Islet precursor cell (in vitro differentiated cells): Measurements from ENCODE around the gene NEGR1.

Experiments used
- DNase-seq: peaks from one replicate; pipeline ENCODE4 v3.0.0-alpha.2; 2018

NEGR1 gene

GRCh38 chr1:72015006-72015405 lies 267.3 kb downstream of the NEGR1 start:
- no peak for DNase-seq

GRCh38 chr1:72013161-72013560 lies 269.2 kb downstream of the NEGR1 start:
- DNase-seq, result peak; percentile 77

- no peak for DNase-seq
Observed at GRCh38 chr1:72011721-72012120, 270.6 kb downstream of the NEGR1 start.

GRCh38 chr1:72010094-72010431 lies 272.3 kb downstream of the NEGR1 start:
- no peak for DNase-seq

GRCh38 chr1:72009173-72010093 lies 272.9 kb downstream of the NEGR1 start:
- DNase-seq, result no peak

DNA sequence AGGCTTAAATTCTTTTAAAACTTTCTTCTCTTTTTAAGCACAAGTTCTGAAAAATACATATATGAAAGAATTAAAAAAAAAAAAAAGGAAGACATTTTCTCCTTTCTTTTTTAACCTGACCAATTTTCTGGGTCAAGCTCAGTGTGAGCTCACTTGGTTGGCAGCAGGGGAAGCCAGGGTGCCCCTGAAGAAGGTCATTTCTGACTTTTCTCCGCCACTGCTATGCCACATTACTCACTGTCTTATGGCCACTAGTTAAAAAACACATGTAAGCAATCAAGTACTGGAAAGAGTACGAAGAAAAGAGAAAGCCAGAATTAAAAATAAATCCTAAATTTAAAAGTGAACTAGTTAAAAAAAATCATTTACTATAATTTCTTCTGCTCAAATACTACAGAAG lies 275.0 kb downstream of the NEGR1 start:
- no peak for DNase-seq

DNA sequence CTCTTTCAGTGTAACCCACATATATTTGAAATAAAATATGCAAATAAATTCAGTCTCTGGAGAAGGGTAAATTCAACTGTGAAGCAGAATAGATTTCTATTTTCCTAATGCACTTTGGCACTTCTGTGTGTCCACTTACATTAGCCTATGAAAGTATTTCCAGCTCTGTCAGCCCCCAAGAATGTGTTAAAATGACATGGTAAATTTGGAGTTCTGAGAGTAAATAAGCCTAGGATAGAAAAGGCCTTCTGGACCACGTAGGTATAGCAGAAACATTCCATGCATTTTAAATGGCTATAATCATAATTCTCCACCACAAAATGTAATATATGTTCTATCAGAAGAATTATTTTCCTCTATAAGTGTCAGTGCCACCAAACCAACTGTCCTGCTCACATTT lies 276.2 kb downstream of the NEGR1 start:
- no peak for DNase-seq

- no peak for DNase-seq
Observed at GRCh38 chr1:72003092-72003491, 279.2 kb downstream of the NEGR1 start.

DNA sequence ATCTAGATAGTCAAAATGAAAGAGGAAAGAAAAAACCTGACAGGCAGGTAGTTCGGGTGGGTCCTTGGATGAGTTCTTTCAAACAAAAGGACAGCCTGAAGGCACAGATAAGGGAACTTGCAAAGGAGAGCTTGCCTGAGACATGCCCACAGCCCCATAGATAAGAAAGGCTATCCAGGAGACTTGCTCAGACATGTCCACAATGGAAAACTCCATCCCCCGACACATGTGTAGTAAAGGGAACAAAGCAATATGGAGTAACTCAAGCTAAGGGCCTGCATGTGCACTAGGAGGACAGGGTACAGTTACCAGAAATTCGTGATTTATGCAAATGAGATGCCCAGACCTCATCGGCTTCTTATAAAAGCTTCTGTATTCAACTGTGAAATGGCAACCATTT lies 281.5 kb downstream of the NEGR1 start:
- peak; percentile 88 for DNase-seq

DNA sequence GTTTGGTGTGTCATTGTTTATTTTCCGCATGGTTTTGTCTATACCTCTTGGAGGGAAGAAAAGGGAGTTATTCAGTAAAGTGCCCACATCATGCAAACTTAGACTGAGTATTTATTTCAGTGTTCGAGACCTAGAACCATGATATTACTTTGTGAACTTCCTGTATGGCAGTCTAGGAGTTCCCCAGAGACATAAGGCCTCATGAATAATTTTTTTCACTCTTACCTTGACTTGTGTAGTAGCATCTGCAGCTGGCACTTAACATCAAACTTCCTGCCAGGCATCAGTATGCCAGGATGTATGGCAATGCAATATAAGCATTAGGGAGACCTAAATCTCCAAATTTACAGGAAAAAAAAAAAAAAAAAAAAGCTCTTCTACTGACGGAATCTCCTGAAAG lies 287.7 kb downstream of the NEGR1 start:
- no peak for DNase-seq

DNA sequence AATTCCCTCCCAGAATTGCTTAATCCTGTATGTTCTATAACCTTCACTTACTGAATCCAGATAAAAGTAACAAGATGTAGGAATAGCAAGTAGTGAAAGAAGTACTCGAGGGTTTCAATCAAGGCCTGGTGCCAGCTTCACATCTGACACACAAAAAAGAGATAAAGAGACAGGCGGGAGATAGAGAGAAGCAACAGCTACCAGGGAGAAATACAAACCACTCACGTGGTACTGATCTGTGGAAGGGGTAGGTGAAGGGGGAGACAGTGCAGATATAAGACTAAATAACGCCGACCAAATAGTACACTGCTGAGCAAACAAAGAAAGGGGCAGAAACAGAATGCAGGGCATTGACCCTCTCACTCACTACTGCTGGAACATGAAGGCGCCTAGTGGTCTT lies 295.2 kb downstream of the NEGR1 start:
- DNase-seq, result no peak

- DNase-seq, result no peak
Observed at GRCh38 chr1:71986160-71986559, 296.2 kb downstream of the NEGR1 start.

DNA sequence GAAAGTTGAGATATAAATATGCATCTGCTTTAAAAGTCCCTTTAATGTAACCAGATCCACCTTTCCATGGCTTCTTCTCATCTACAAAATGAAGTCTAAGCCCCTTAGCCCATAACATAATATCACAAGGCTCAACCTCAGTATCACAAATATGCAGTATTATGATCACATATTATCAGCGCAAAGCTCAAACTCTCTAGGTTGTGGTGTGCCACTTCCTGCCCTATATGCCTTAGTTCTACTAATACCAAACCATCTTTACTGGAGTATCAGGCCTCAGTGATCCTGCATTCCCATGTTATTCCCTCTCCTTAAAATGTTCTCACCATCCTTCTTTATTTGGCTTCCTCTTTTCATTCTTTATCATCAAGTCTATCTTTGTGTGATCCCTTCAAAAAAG lies 301.8 kb downstream of the NEGR1 start:
- DNase-seq, result no peak

GRCh38 chr1:71979882-71980281 lies 302.5 kb downstream of the NEGR1 start:
- no peak for DNase-seq

DNA sequence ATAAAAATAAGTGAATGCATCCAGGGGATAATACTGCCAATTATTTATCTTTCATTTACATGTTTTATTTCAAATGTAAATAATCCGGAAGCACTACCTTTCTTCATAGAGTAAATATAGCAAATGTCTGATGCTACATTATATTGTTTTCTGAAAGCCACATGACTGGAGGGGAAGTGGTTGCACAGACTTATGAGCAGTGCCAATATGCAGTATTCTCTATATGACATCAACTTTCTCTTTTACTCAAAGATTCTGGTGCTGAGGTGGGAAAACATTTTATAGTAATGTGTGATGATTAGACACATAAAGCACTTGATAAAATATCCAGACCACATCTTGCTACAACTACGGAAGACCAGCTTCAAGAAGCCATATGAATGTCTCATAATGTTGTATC lies 314.7 kb downstream of the NEGR1 start:
- no peak for DNase-seq

GRCh38 chr1:71964188-71964587 lies 318.2 kb downstream of the NEGR1 start:
- DNase-seq, result peak; percentile 86

DNA sequence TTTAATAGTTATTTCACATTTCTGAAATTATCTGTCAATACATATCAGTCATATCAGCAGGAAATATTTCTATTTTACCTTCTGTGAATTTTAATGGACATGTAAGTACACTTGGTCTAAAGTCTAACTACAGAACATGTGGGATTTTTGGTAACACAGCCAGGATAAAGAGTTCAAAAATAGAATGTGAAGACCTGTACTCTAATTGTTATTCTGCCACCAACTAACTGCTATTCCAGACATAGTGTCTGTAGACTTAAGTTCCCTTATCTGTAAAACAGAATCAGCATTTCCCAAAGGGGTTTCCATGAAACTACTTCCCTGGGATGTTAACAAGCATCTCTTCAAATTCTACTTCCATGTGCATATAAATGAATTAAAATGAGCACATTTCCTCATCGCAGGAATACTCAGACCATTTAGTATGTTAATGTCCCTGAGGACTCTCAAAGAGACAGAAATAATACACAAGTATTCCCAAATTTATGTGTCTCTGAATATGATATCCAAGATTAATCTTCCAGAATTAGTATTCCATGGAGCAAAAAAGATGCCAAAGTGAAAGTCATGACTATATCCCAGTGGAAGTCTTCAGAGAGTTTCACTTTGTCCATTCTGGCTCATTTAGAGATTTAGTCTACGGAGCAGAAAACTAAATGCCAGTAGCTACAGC lies 325.6 kb downstream of the NEGR1 start:
- no peak for DNase-seq

GRCh38 chr1:71950579-71950978 lies 331.8 kb downstream of the NEGR1 start:
- no peak for DNase-seq

DNA sequence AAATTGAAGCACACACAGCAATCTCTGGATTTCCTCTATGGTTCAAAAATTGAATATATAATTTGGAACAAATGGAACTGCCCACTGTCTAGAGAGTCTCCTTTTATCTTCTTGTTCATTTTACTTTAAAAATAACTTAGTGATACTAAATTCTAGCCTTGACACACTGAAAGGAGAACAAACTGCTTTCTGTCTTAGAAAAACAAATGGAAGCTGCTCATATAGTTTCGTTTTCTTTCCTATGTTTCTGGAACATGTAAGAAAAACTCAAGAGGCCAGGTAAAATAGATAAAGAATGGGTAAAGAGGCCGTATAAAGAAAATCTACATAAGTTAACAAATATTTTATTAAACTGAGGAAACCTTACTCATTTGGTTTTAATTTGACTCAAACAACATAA lies 332.7 kb downstream of the NEGR1 start:
- DNase-seq, result no peak

DNA sequence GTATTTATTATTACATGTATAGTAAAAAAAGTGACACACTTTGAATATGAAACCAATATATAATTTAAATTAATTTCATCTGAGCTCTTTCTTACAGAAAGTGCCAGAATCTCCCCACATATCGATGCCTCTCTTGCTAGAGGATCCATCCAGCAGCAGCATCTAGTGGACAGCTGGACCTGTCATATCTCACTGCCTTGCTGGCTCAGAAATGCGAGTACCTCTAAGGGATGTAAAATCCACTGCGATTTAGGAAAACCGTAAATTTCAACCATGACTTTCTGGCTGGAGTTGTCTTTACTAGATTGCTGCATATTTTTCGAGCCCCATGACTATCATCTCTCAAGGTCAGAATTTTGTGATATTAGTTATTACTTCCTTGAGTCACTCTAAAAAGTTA lies 333.8 kb downstream of the NEGR1 start:
- DNase-seq, result no peak

DNA sequence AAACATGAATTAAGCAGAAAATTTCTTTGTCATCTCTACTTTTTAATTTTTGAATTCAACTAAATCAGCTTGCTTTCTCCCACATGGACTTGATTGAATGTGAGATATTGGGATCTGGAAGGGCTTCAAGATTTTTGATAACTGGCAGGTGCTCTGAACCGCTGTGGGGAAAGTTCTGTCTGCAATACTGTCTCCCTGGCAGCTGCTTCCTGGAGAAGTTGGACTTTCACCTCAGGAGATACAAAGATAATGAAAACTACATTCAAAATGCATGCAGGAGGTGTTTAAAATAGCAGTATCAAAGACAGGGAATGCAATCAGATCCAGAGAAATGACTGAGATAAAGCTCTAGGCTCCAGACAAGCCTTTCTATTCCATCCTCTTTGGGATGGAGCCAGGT lies 338.3 kb downstream of the NEGR1 start:
- DNase-seq, result no peak

DNA sequence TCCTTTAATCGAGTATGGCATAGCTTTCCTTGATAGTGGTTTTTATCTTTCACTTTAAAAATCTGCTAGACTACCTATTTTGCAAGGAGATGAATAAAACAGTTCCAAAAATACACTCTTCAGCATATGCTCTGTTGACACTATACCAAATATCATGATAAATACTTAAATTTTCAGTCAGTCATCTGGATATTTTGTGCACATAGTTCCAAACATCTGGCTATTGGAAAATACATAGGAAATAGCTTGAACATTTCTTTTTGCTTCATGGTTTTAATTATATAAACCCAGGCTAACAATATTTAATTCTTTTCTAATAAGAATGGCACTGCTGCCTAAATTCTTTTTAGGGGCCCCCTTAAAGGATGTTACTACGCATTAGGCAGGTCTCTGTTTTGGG lies 342.1 kb downstream of the NEGR1 start:
- no peak for DNase-seq

DNA sequence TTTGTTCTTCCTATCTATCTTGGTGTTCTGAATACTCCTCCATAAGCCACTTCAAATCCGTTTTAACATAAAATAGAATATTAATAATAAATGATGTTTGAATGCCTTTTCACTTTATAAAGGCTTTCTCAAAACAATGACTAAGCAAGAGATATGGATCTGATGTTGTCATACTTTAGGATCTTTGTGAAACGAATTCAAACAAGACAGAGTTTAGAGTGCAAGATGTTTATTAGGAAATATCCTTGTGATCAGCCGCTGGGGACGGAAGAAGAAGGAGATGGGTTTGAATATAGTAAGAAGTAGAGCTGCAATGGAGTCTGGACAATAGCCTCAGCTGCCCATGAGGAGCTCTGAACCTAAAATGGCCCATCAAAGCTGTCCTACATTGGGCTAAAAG lies 351.8 kb downstream of the NEGR1 start:
- no peak for DNase-seq

DNA sequence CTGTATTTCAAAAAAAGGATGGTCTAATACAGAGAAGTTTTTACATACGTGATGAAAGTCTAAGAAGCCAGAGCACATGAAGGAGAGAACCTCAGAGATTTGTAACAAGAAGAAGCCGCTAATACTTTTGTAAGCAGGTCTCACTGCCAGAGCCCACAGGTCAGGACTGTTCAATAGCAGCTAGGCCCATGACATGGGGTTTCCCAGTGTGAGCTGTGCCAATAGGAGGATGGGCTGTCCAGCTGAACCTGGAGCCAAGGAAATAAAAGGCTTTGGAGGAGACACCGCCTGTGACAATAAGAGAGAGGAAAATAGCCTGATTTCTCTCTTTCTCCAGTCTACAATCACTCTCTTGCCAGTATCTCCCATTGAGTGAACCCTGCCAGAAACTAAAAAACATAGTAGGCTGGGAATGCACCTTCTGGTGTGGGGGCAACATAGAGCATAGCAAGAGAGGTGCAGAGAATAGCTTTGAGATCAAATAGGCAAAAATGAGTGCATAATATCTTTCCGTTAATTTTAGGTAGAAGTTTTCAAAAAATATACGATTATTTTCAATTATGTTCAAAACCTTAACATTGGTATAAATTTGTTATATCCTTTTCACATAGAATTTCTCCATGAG lies 360.3 kb downstream of the NEGR1 start:
- no peak for DNase-seq
